ENCODE results near the gene RNF180. TPM values are rescaled to one million over a fixed set of nuclear protein-coding genes. Genes with fewer than 3 reads are reported as not detected.

RNF180 gene
- total RNA-seq (2014; rRNA removed) = 1.9 and 3.1 TPM in 2 replicates
- 0.44 TPM for polyA plus RNA-seq (2012)

GRCh38 chr5:64165500-64166200 lies at the start of gene RNF180:
Gene RNF180, plus strand, starts transcription at chr5:64165843. Its CDS starts 34,965 bp downstream, at chr5:64200808.
- peak; percentile 19 for DNase-seq (ENCODE audit: low read depth)

GRCh38 chr5:64125521-64125920 lies 40.1 kb upstream of the RNF180 start:
- no peak for DNase-seq (ENCODE audit: low read depth)

- no peak for DNase-seq (ENCODE audit: low read depth)
Measured at GRCh38 chr5:64126202-64126741, 39.4 kb upstream of the RNF180 start.

GRCh38 chr5:64140018-64140417 lies 25.6 kb upstream of the RNF180 start:
- DNase-seq (ENCODE audit: low read depth) = no peak

GRCh38 chr5:64144425-64145215 lies 21.0 kb upstream of the RNF180 start:
- DNase-seq (ENCODE audit: low read depth) = peak; percentile 50

DNA sequence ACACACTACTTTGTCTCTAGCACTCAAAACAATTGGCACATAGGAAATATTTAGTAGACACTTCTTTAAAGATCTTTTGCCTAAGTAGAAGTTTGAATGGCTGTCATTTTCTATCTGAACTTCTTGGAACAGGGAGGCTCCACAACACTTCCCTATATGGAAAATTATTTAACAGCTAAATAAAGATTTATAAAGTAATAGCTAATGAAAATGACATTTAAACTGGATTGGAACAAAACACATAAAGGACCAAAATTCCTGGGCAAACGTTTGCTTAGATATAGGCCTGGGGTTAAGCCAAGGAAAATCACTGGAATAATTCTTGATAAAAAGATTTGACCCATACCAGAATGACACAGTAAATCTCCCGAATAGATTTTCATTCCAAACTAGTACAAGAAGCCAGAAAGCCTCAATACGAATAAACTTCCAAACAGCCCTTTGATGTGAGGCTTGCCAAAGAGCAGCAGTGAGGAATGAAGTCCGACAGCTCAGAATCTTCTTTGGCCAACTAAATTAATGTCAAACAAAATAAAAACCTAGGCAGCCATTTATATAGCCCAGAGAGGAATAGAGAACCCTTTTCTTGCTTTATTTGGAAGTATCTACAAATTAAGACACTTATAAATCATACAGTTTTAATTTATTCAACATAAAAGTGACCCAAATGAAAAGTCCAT lies 20.3 kb upstream of the RNF180 start:
- DNase-seq (ENCODE audit: low read depth) = no peak

- DNase-seq (ENCODE audit: low read depth) = no peak
Measured at GRCh38 chr5:64147379-64147778, 18.3 kb upstream of the RNF180 start.

GRCh38 chr5:64147849-64148441 lies 17.7 kb upstream of the RNF180 start:
- DNase-seq (ENCODE audit: low read depth) = peak; percentile 39

DNA sequence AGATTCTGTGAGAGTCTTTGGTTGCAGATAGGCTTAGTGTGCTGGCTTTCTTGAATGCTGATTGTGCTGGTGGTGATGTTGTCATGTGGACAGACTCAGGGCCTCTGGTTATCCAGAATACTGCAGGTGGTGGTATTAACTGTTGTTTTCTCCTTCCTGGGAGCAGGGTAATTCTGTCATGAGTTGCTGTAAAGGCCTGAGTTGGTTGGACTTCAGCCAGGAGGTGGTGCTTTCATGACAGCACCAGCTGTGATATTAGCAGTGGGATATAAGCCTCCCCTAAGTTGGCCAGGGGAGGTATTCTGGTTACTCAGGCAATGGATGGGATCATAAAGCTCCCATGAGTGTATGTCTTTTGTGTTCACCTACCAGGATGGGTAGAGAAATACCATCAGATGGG lies 16.4 kb upstream of the RNF180 start:
- DNase-seq (ENCODE audit: low read depth) = peak; percentile 40

- DNase-seq (ENCODE audit: low read depth) = no peak
Measured at GRCh38 chr5:64149857-64150521, 15.7 kb upstream of the RNF180 start.

DNA sequence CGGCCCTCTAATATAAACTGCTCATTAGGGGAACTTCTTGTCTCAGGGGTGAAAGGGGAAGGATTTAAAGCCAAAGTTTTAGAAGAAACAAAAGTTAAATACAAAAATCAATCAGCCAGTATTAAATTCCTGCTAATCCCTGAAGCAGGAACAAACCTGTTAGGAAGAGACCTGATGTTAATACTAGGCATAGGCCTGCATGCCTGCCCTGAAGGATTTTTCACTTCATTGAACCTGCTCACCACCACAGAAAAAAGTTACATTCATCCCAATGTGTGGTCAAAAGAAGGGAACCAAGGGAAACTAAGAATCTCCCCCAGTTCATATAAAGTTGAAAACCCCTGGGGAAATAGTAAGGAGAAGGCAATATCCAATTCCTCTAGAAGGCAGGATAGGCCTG lies 9.4 kb upstream of the RNF180 start:
- DNase-seq (ENCODE audit: low read depth) = no peak

DNA sequence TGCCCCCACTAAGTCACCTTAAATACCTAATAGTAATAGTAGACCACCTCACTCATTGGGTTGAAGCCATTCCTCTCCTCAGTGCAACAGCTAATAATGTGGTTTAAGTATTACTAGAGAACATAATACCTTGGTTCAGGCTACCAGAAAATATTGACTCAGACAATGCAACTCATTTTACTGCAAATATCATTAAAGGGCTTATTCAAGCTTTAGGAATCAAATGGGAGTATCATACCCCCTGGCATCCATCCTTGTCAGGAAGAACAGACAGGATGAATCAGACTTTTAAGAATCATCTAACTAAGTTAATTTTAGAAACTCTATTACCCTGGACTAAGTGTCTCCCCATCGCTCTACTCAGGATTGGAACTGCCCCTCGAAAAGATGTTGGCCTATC lies 6.8 kb upstream of the RNF180 start:
- DNase-seq (ENCODE audit: low read depth) = peak; percentile 26

GRCh38 chr5:64160201-64160600 lies 5.4 kb upstream of the RNF180 start:
- no peak for DNase-seq (ENCODE audit: low read depth)

DNA sequence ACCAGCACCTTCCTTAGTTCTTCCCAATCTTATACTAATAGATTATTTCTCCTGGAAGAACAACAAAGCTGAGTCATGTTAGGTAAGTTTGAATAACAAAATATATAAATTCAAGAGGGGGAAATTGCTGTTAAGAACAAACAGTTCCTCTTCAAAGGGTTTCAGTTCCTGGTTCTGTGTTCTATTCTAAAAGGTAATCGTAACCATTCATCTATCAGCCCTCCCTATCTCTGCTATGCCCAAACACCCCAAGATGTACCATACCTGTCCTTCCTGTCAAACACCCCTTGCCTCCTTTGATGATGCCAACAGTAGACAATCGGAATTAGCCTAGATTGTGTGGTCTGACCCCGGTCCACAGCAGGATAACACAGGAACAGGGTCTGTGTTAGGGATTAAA lies 4.2 kb upstream of the RNF180 start:
- no peak for DNase-seq (ENCODE audit: low read depth)

GRCh38 chr5:64163135-64163534 lies 2.5 kb upstream of the RNF180 start:
- DNase-seq (ENCODE audit: low read depth) = no peak

DNA sequence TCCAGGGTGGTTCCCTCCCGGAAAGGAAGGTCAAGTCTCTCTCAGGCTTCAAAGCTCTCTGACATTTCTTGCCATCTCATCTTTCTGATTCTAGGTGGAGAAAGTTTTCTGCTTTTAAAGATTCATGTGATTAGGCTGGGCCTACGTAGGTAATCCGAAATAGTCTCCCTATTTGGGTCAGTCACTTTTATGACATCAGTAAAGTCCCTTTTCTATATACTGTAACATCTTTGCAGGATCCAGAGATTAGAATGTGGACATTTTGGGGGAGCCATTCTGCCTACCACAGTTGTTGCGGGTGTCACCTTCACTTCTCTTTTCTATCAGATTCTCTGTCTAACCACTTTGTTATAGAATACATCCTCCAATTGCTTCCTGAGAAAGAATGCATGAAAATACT lies 1.9 kb upstream of the RNF180 start:
- DNase-seq (ENCODE audit: low read depth) = no peak

GRCh38 chr5:64164166-64164565 lies 1.5 kb upstream of the RNF180 start:
- peak; percentile 28 for DNase-seq (ENCODE audit: low read depth)

DNA sequence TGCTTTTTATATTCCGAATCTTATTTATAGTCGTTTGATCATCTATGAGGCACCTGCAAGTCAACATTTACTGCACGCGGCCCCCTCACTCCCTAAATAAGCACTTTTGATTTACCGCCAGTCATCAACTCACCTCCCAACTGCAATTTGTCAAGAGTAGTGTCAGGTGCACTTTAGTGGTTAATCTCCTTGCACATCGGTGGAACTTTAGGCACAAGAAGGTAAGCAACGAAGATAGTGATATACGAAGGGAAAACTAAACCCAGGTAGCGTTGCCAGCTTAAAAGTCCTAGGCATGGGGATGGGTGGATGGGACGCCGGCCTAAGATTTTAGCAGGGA lies 513 bp upstream of the RNF180 start:
- DNase-seq (ENCODE audit: low read depth) = no peak

DNA sequence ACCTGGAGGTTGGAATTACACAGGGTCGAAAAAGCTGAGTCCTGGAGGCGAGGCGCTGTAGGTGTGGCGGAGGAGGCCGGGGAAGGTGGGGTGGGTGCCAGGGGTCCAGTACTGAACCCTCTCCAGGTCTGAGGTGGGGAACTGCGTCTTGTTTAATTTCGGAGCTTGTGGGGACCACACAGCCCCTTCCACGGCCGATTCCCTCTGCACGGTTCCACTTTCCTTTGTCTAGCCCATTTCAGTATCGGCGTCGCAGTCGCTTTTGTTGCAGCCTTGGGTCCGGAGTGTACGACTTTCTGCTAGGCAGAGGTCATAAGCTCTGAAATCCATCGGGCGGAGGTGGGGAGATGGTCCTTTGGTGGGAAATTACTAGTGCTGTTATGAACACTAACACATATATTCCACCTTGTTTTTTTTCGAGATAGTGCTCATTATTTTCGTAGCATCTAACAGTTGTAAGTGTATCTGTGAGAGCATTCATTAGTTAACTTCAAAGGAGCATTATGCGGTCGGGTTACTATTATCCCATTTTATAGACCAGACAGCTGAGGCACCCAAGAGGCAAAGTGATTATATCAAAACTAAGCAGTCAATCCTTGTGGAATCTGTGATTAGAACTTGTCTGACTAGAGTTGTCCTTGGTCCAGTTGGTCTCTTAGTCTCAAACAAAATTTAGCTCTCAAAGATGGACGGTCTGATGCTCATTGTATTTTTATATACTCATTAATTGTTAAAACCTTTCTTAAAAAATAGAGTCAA lies 737 bp downstream of the RNF180 start:
- no peak for DNase-seq (ENCODE audit: low read depth)

- no peak for DNase-seq (ENCODE audit: low read depth)
Measured at GRCh38 chr5:64176301-64176700, 10.7 kb downstream of the RNF180 start.
